ENCODE results near the gene NR2E1.

The NR2E1 gene

DNA sequence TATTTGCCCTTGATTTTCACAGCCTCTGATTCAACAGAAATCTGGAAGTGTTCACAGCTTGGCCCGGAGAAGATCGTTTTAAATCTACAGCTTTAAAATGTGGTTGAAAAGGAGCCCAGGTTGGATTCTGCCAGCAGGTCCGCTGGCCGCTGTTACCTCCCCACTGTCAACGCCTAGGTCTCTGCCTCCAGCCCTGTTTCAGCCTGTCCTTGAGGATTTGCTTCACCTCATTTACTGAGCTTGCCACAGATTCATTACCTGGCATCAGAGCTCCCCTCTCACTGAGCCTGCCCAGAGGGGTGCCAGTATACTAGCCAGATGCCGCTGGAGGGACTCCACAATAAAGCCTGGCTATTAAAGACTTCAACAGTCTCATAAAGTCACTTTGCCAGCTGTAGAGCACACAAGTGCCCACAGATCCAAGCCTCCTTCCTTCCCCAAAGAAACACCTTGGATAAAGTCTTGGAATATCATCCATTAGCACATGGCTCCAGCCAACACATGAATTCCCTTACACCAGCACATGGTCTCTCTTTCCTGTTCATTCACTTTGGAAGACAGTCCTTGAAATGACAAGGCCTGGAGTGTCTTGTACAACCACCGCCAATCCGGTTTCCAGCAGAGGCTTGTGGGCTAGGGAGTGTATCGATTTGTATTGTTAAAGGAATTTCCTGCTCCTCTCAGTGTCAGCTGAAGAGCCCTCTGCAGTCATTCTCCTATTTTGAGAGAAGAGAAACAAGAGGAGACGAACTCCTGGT is 9.5 kb upstream of the NR2E1 start:
- DNase-seq: no peak

- no peak for DNase-seq
Measured at GRCh38 chr6:108156938-108157233, 8.9 kb upstream of the NR2E1 start.

DNA sequence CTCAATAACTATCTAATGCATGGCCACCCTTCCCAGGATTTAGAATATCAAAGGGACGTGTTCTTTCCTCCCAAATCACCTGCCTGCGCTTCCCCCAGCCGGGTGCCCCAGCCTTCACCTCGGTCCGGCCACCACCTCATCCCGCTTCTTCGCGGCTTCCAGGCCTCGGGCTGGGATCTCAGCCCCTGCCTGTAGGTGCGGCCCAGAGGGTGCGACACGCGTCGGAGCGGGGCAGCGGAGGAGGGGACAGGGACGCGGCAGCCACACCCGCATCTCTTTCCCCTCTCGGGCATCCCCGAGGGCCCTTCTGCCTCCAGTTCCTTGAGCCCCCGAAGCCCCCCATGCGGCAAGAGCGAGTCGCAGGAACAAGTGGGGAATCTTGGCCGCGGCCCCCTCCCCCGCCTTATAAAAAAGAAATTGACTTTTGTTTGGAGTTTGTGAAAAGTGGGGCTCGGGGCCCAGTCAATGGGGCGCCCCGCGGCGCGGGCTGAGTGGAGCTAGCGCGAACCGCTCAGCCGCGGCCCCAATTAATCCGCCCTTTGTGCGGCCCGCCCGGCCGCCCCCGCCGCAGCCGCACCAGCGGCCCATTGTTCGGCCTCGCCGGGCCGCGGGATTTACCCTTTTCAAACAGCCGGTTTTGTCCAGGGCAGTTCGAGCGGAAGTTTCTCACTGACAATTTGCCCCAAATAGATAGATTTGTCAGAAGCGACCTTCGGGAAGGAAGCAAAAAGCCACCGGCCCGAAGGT is 8.4 kb upstream of the NR2E1 start:
- no peak for DNase-seq

DNA sequence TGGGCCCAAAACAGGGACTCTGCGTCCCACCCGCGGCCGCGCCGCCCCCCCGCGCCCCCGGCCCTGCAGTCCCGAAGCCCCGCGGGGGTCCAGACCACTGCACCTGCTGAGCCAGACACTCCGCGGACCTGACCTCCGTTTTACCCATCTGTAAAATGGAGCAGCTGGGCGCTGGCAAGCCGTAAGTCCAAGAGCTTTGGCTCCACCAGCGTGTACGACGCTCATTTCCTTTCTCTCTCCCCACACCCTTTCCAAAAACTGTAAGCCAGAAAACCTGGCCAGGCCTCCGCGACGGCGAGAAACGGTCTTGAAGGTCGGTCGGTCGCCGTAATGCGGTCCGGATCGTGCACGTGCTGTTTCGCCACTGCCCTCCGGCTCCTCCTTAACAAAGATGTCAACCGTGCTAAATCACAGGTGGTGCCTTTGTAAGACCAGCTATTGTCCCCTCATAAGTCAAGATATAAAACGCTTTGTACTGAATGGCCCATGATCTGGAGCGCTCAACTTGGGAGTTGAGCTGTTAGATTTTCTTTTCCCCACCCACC is 7.8 kb upstream of the NR2E1 start:
- no peak for DNase-seq

GRCh38 chr6:108159981-108160380 is 5.8 kb upstream of the NR2E1 start:
- no peak for DNase-seq

GRCh38 chr6:108161724-108162282 is 4.0 kb upstream of the NR2E1 start:
- no peak for DNase-seq

GRCh38 chr6:108163267-108163643 is 2.6 kb upstream of the NR2E1 start:
- no peak for DNase-seq

DNA sequence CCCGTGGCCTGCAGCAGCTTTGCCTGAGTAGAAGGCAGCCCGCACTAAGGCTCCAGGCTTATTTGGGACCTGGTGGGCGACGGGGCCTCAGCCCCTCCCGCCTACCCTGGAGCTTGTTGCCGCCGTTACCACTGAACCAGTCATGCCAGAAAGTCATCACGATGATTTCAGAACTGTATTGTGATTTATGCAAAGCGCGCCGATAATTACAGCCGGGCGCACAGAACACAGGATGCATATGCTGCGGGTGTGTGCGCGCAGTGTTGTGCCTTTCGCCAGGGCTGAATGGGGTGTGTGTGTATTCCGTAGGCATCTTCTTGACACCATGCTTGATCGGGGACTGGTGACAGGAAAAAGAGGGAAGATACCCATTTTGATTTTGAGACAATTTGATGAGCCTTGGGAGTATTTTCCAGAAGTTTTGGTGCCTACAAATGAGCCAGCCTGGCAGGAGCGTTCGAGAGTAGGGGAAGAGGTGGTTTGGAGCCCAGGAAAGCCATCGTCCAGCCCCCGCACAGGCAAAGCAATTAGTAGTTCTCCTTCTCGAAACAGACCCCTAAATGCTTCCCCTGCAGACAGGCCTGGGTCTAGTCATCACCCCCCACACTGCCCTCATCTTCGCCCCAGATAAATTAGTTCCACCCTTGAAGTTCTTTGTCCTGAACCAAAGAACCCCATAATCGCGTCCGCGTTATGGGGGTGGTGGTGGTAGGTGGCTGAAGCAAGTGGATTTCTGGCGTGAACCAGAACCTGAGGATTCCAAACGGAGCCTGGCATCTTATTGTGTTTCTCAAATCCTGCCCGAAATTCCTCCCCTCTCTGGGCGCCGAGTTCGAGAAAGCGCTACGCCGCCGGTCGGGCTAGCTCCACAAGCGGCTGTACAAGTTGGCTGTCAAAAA is 1.9 kb upstream of the NR2E1 start:
- DNase-seq: no peak

- no peak for DNase-seq
Measured at GRCh38 chr6:108164543-108164814, 1.3 kb upstream of the NR2E1 start.

DNA sequence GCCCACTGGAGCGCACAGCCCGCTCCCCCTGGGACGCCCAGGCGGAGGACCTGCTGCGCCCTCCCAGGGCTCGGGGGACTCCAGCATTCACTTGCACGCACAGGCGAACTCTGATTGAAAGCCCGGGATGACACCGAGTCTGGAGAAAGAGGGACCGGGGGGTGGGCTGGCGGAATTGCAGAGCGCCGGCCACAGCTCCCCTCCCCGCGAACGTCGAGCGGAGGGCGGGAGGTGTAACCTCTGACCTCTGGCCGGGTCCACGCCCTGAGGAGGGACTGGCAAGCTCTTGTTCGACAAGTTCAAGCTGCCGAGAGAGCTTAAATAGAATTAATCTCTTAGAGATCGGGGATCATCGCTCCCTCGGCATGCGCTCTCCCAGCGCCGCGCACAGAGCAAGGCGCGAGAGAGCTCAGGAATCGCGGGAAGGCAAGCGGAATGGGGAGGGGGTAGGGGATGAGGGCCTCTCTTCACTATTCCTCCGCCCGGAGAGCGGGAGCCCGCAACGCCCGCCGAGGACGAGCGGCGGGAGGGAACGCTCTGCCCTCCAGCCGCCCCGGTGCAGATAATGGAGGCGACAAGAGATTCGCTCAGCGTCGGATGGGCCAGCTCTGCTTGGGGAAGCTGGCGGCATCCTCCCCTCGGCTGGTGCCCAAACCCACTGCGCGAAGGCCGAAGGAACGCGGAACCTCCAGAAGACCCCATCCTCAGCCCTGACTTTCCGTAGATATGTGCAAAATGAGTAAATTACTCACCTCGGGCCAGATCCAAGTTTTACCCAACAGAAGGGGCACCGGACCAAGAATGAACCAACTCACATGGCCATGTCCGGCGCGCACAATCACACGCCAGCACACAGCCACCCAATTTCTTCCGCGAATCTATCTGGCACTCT is 761 bp upstream of the NR2E1 start:
- DNase-seq: no peak

- DNase-seq: no peak
Measured at GRCh38 chr6:108166664-108167448, 1.0 kb downstream of the NR2E1 start.

DNA sequence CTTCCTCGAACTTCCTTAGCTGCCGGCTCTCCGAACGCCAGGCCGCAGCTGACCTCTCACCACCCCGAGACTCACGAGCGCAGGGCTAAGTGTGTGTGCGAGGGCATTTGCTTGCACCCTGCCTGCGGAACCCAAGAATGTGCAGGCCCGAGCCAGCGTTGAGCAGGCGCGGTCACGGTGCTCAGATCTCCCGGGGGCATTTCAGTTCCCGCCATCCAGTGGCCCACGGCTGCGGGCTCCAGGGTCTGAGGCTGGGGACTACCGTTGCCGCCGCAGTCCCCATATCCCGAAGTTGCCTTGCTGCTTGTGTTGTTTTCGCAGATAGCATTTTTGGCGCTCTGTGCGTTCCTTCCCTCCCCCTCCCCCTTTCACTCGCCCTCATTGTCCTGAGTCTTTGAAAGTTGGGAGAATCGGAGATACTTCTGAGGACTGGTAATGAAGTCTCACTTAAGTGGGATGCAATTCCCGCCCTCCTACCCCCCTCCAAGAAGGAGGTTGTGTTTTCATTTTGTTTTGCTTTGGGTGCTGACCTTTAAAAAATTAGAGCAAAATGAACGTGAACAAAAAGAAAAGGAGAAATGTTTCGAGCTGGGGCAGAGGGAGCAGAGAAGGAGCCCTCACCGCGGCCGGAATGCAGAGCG is 1.7 kb downstream of the NR2E1 start:
- DNase-seq: no peak

DNA sequence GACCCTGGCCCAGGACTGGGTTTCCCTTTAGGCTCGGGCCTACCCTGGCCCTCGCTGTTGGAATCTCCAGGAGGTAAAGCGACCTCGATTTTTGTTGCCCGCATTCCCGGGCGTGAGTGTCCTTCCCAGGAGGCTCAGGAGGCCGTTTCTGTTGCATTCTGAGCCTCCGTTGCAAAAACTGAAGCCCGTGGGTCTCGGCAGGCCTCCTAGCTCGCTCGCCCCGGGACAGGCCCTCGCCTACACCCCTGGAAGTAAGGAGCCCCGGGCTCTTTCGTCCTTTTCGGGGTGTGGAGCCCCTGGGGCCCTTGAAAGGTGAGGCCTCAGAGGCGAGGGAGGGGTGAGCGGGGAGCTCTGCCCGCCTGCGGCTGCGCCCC is 2.3 kb downstream of the NR2E1 start:
- DNase-seq: no peak

DNA sequence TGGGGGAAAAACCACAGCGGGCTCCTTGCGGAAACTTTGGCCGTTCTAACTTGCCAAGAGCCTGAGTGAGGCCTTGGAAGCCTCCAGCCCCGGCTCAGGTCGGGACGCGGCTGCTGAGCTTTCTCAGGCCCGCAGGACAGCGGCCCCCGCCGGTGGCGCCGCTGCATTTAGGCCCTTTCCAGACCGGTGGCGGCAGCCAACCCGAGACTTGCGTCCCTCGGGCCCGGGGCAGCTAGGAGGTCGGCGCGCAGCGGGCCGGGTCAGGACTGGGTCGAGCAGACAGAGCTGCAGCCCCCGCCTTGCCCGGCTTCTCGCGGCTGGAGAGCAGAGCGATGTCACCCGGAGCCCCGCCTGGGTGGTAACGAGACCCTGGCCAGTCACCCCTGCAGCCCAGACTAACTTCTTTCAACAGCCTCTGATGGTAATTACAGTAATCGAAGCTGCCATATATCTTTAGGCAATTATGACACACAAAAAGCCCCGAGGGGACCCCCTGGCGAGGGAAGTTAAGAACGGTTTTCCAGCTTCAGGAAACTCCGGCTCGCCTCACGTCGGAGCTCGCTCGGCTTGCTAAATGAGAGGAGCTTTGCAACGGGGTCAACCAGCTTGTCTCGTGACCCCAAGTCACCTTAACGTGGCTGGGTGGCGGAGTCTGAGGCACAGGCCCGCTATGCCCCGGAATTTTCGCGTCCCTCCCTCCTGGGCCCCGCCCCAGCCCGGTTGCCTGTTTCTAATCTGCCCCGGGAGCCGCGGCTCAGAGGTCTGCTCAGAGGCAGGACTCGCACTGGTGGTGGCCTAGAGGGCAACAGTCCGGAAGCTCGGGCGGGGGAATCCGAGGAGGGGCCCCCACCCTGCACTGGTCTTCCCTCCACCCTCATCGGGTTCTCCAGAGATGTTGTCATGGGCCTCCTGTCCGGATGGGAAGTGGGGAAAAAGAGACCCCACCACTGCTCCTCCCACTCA is 3.0 kb downstream of the NR2E1 start:
- peak; percentile 54 for DNase-seq

GRCh38 chr6:108169464-108170331 is 3.9 kb downstream of the NR2E1 start:
- no peak for DNase-seq

GRCh38 chr6:108170332-108171290 is 4.8 kb downstream of the NR2E1 start:
- DNase-seq: no peak

DNA sequence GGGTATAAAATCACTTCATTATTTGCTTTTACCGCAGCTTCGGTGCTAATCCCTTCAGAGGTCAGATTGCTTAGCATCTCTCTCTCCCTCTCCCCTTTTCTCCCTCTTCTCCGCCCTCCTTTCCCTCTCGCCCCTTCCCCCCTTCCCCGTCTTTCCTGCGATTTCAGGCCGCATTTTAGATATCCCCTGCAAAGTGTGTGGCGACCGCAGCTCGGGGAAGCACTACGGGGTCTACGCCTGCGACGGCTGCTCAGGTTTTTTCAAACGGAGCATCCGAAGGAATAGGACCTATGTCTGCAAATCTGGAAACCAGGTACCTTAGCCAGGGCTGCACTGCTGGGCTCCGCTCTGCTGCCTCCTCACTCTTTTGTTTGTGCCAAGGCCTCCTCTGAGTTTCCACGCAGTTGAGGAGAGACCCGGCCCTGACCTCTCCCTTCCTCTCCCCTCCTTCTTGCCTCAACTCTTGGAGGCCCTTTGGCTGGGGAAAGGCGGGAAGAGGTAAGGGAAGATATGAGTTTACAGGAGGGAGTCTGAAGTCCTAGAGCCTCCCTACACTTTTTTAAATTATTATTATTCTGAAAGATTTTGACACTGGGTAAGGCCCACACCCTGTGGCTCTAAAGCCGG is 5.6 kb downstream of the NR2E1 start:
- no peak for DNase-seq

All from left hindlimb (tissue), 1 donor.